Measurements from ENCODE around the gene CSN1S1. TPM values are rescaled to one million over a fixed set of nuclear protein-coding genes. Genes with fewer than 3 reads are reported as not detected.

Gene CSN1S1
- total RNA-seq, 1 donor from 2014 or later, result not detected

GRCh38 chr4:69936566-69936965 is 5.7 kb downstream of the CSN1S1 start:
- no peaks in the 10 kb centered on the region for H3K36me3 ChIP-seq
- H3K27ac Mint-ChIP-seq, result no peak overlapping the region
- H3K4me3 ChIP-seq, result no peak overlapping the region
- H3K4me1 ChIP-seq, result no peaks in the 10 kb centered on the region
- H4K20me1 ChIP-seq (ENCODE audit: low read depth), result no peaks in the 10 kb centered on the region
- no peaks in the 10 kb centered on the region for H3K9me3 Mint-ChIP-seq
- H3F3A ChIP-seq (ENCODE audit: low read depth), result no peaks in the 10 kb centered on the region
- H3K27ac ChIP-seq, result no peak overlapping the region
- no peak overlapping the region for H3K9ac ChIP-seq
- no peak overlapping the region for H3K4me2 ChIP-seq
- no peaks in the 10 kb centered on the region for H3K4me1 Mint-ChIP-seq
- no peak overlapping the region for H3K4me3 Mint-ChIP-seq
- no peaks in the 10 kb centered on the region for H3K27me3 ChIP-seq
- H3K9me3 ChIP-seq (ENCODE audit: low read depth), result no peaks in the 10 kb centered on the region
- no peaks in the 10 kb centered on the region for H3K79me2 ChIP-seq (ENCODE audit: low read depth)
- TF ChIP-seq EZH2 (IDR thresholded peaks at IDR 0.05) (no peak), EZH2phosphoT487 (IDR thresholded peaks at IDR 0.05) (no peak), CTCF (IDR thresholded peaks at IDR 0.05) (no peak)
- no peaks in the 10 kb centered on the region for H3K36me3 Mint-ChIP-seq
- H3K27me3 Mint-ChIP-seq (ENCODE audit: insufficient read depth, low read depth), result no peaks in the 10 kb centered on the region
- no peak for DNase-seq (ENCODE audit: low spot score)
- H2AFZ ChIP-seq (replicated peaks), result no peak overlapping the region

- DNase-seq (ENCODE audit: low spot score), result no peak
- H3K27me3 ChIP-seq, result no peaks in the 10 kb centered on the region
- peaks cover 6% of the 10 kb centered on the region for H3K9me3 ChIP-seq (ENCODE audit: low read depth)
- peaks cover 9% of the 10 kb centered on the region for H3K4me1 Mint-ChIP-seq
- H3K36me3 Mint-ChIP-seq, result no peaks in the 10 kb centered on the region
- no peak overlapping the region for H3K4me2 ChIP-seq
- no peaks in the 10 kb centered on the region for H3K27me3 Mint-ChIP-seq (ENCODE audit: insufficient read depth, low read depth)
- H3K4me3 Mint-ChIP-seq, result no peak overlapping the region
- H3K4me3 ChIP-seq, result no peak overlapping the region
- no peaks in the 10 kb centered on the region for H3K9me3 Mint-ChIP-seq
- no peak overlapping the region for H3K27ac Mint-ChIP-seq
- H3K36me3 ChIP-seq, result no peaks in the 10 kb centered on the region
- no peak overlapping the region for H3K27ac ChIP-seq
- H3F3A ChIP-seq (ENCODE audit: low read depth), result peaks cover 9% of the 10 kb centered on the region
- peaks cover 27% of the 10 kb centered on the region for H3K4me1 ChIP-seq
- TF ChIP-seq EZH2 (IDR thresholded peaks at IDR 0.05), result no peak
- no peaks in the 10 kb centered on the region for H4K20me1 ChIP-seq (ENCODE audit: low read depth)
- no peak overlapping the region for H2AFZ ChIP-seq (replicated peaks)
- H3K9ac ChIP-seq, result no peak overlapping the region
- no peaks in the 10 kb centered on the region for H3K79me2 ChIP-seq (ENCODE audit: low read depth)
These were observed 20.7 kb downstream of the CSN1S1 start for GRCh38 chr4:69951602-69952001.

- Histone ChIP-seq H3K9me3 (ENCODE audit: low read depth) (no peaks in the 10 kb centered on the region), H3K4me2 (no peak overlapping the region), H3K79me2 (ENCODE audit: low read depth) (no peaks in the 10 kb centered on the region), H3K4me1 (peaks cover 31% of the 10 kb centered on the region), H2AFZ (replicated peaks) (peak overlapping the region; percentile 77), H3K27ac (no peak overlapping the region), H3K36me3 (no peaks in the 10 kb centered on the region), H4K20me1 (ENCODE audit: low read depth) (no peaks in the 10 kb centered on the region), H3K4me3 (no peak overlapping the region), H3K9ac (no peak overlapping the region), H3F3A (ENCODE audit: low read depth) (peaks cover 9% of the 10 kb centered on the region), H3K27me3 (no peaks in the 10 kb centered on the region)
- Mint-ChIP-seq H3K27ac (no peak overlapping the region), H3K4me1 (peaks cover 2% of the 10 kb centered on the region), H3K27me3 (ENCODE audit: insufficient read depth, low read depth) (no peaks in the 10 kb centered on the region), H3K4me3 (no peak overlapping the region), H3K36me3 (no peaks in the 10 kb centered on the region), H3K9me3 (no peaks in the 10 kb centered on the region)
- no peak for DNase-seq (ENCODE audit: low spot score)
- TF ChIP-seq EZH2 (IDR thresholded peaks at IDR 0.05) (no peak), EZH2phosphoT487 (IDR thresholded peaks at IDR 0.05) (no peak)
These were observed 26.3 kb downstream of the CSN1S1 start for GRCh38 chr4:69957209-69957608.

GRCh38 chr4:69965628-69966027 is 34.8 kb downstream of the CSN1S1 start, which contains the start of gene CSN2:
CSN2 (minus strand) TSS chr4:69965728; CDS start chr4:69960995, 4,733 bp downstream.
- no peak within 1 kb of the TSS for H3K4me3 ChIP-seq
- no peaks in the 10 kb centered on the region for H3K9me3 ChIP-seq (ENCODE audit: low read depth)

More at GRCh38 chr4:69965628-69966027, 34.8 kb downstream of the CSN1S1 start, which contains the start of gene CSN2:
- no peak for DNase-seq (ENCODE audit: low spot score)
- Mint-ChIP-seq H3K36me3 (no peaks in the 10 kb centered on the region), H3K4me3 (no peak within 1 kb of the TSS), H3K9me3 (no peaks in the 10 kb centered on the region), H3K27me3 (ENCODE audit: insufficient read depth, low read depth) (no peaks in the 10 kb centered on the region), H3K4me1 (no peaks in the 10 kb centered on the region), H3K27ac (no peak within 1 kb of the TSS)
- Histone ChIP-seq H3K79me2 (ENCODE audit: low read depth) (no peaks in the 10 kb centered on the region), H4K20me1 (ENCODE audit: low read depth) (no peaks in the 10 kb centered on the region), H3K36me3 (no peaks in the 10 kb centered on the region), H3K9ac (no peak within 1 kb of the TSS), H3K27ac (no peak within 1 kb of the TSS), H3F3A (ENCODE audit: low read depth) (no peaks in the 10 kb centered on the region), H3K4me1 (no peaks in the 10 kb centered on the region), H3K27me3 (no peaks in the 10 kb centered on the region), H2AFZ (replicated peaks) (no peak within 1 kb of the TSS), H3K4me2 (no peak within 1 kb of the TSS)
- TF ChIP-seq CTCF (IDR thresholded peaks at IDR 0.05), result no peak
- no peak for TF ChIP-seq EZH2 (IDR thresholded peaks at IDR 0.05)
- no peak for TF ChIP-seq EZH2phosphoT487 (IDR thresholded peaks at IDR 0.05)
